ENCODE data around the gene RNPS1.

The RNPS1 gene

DNA sequence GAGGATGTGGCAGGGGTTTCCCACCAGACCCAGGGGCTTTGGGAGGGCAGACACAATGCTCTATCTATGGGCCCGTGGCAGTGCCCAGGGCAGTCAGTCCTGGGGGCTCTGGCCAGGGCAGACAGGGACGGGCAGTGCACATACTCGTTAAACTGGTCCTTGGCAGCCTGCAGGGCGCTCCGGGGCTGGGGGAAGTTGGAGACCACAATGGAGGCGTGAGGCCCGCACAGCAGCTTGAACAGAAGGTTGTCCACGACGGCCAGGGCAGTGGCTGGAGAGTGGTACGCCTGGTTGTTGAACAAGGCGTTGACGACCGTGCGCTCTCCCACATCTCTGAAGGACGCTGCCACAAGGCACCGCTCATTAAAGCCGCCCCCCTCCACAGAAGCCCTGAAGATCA is 18.6 kb upstream of the RNPS1 start:
- H3K4me1 ChIP-seq (ENCODE audit: insufficient read depth, poor library complexity, severe bottlenecking) = no peaks in the 10 kb centered on the region
- H3K27ac ChIP-seq (ENCODE audit: poor library complexity, severe bottlenecking) = no peak overlapping the region
- H3K36me3 ChIP-seq (ENCODE audit: low read depth) = no peaks in the 10 kb centered on the region
- ATAC-seq (ENCODE audit: low read depth) (no peak), DNase-seq (ENCODE audit: low spot score) (no peak)
- H3K9me3 ChIP-seq (ENCODE audit: severe bottlenecking) = no peaks in the 10 kb centered on the region
- no peaks in the 10 kb centered on the region for H3K27me3 ChIP-seq (ENCODE audit: insufficient read depth, poor library complexity, severe bottlenecking)
- no peak overlapping the region for H3K4me3 ChIP-seq (ENCODE audit: severe bottlenecking)
- TF ChIP-seq, protein P1, sequence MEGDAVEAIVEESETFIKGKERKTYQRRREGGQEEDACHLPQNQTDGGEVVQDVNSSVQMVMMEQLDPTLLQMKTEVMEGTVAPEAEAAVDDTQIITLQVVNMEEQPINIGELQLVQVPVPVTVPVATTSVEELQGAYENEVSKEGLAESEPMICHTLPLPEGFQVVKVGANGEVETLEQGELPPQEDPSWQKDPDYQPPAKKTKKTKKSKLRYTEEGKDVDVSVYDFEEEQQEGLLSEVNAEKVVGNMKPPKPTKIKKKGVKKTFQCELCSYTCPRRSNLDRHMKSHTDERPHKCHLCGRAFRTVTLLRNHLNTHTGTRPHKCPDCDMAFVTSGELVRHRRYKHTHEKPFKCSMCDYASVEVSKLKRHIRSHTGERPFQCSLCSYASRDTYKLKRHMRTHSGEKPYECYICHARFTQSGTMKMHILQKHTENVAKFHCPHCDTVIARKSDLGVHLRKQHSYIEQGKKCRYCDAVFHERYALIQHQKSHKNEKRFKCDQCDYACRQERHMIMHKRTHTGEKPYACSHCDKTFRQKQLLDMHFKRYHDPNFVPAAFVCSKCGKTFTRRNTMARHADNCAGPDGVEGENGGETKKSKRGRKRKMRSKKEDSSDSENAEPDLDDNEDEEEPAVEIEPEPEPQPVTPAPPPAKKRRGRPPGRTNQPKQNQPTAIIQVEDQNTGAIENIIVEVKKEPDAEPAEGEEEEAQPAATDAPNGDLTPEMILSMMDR (IDR thresholded peaks at IDR 0.05; ENCODE audit: poor library complexity, severe bottlenecking) = no peak

- no peak overlapping the region for H3K27ac ChIP-seq (ENCODE audit: poor library complexity, severe bottlenecking)
- ATAC-seq (ENCODE audit: low read depth) (no peak), DNase-seq (ENCODE audit: low spot score) (no peak)
- H3K27me3 ChIP-seq (ENCODE audit: insufficient read depth, poor library complexity, severe bottlenecking) = no peaks in the 10 kb centered on the region
- no peak overlapping the region for H3K4me3 ChIP-seq (ENCODE audit: severe bottlenecking)
- no peaks in the 10 kb centered on the region for H3K4me1 ChIP-seq (ENCODE audit: insufficient read depth, poor library complexity, severe bottlenecking)
- TF ChIP-seq, protein P1 (IDR thresholded peaks at IDR 0.05; ENCODE audit: poor library complexity, severe bottlenecking) = no peak
- no peaks in the 10 kb centered on the region for H3K9me3 ChIP-seq (ENCODE audit: severe bottlenecking)
- no peaks in the 10 kb centered on the region for H3K36me3 ChIP-seq (ENCODE audit: low read depth)
Measured at GRCh38 chr16:2285731-2286191, 17.8 kb upstream of the RNPS1 start.

- Histone ChIP-seq H3K36me3 (ENCODE audit: low read depth) (no peaks in the 10 kb centered on the region), H3K27ac (ENCODE audit: poor library complexity, severe bottlenecking) (no peak overlapping the region), H3K27me3 (ENCODE audit: insufficient read depth, poor library complexity, severe bottlenecking) (no peaks in the 10 kb centered on the region), H3K4me1 (ENCODE audit: insufficient read depth, poor library complexity, severe bottlenecking) (no peaks in the 10 kb centered on the region), H3K4me3 (ENCODE audit: severe bottlenecking) (no peak overlapping the region), H3K9me3 (ENCODE audit: severe bottlenecking) (no peaks in the 10 kb centered on the region)
- no peak for DNase-seq (ENCODE audit: low spot score)
- no peak for ATAC-seq (ENCODE audit: low read depth)
- TF ChIP-seq, protein P1 (IDR thresholded peaks at IDR 0.05; ENCODE audit: poor library complexity, severe bottlenecking) = no peak
Measured at GRCh38 chr16:2284797-2285576, 17.1 kb upstream of the RNPS1 start.

- Histone ChIP-seq H3K27me3 (ENCODE audit: insufficient read depth, poor library complexity, severe bottlenecking) (no peaks in the 10 kb centered on the region), H3K4me1 (ENCODE audit: insufficient read depth, poor library complexity, severe bottlenecking) (no peaks in the 10 kb centered on the region), H3K9me3 (ENCODE audit: severe bottlenecking) (no peaks in the 10 kb centered on the region), H3K4me3 (ENCODE audit: severe bottlenecking) (no peak overlapping the region), H3K36me3 (ENCODE audit: low read depth) (no peaks in the 10 kb centered on the region), H3K27ac (ENCODE audit: poor library complexity, severe bottlenecking) (no peak overlapping the region)
- TF ChIP-seq, protein P1 (IDR thresholded peaks at IDR 0.05; ENCODE audit: poor library complexity, severe bottlenecking) = no peak
- DNase-seq (ENCODE audit: low spot score) (no peak), ATAC-seq (ENCODE audit: low read depth) (no peak)
Measured at GRCh38 chr16:2284001-2284770, 16.3 kb upstream of the RNPS1 start.

Data from RWPE2 (cell line).